SK-N-SH (cell line): ENCODE data around the gene SYNE1. TPM values are rescaled to one million over a fixed set of nuclear protein-coding genes. Genes with fewer than 3 reads are reported as not detected.
A peak's percentile ranks its signal among the peaks of the same experiment; 100 is the strongest.

Experiments used
- CTCF ChIA-PET: fragments of 300-600, 350-600 bp; formaldehyde crosslinking; extraction: SDS; loops from one replicate; lab custom pipeline; 2021; lab: Yijun Ruan, JAX
- POLR2A ChIA-PET: fragments of 350-600 bp; sonication (Branson Sonifier 250); formaldehyde crosslinking; extraction: SDS; loops from one replicate; lab custom pipeline; 2020; ENCODE audit warnings: antibody characterized with exemption, inconsistent platforms; lab: Yijun Ruan, JAX
- DNase-seq: peaks from one replicate; pipeline ENCODE4 v3.0.0; 2012
- H2AFZ ChIP-seq: fragments of 200-600 bp; sonication (generic); 2 replicates; pipeline ENCODE4 v1.8.1; 2016; ENCODE audit warnings: antibody characterized with exemption, mild to moderate bottlenecking, low read depth
- H3F3A ChIP-seq: fragments of 200-600 bp; sonication (generic); replicated peaks from 2 replicates; pipeline ENCODE3; 2016; ENCODE audit warnings: antibody characterized with exemption, mild to moderate bottlenecking; ENCODE audit not compliant: insufficient read depth
- H3K27ac ChIP-seq, 2 experiments: fragments of 200-500 bp in 1 of 2; fragments of 200-600 bp in 1 of 2; sonication (Bioruptor generic) in 1 of 2; sonication (generic), shearing (Covaris generic) in 1 of 2; 2 replicates each; pipeline versions ENCODE4 v1.5.1 to v1.6.1; 2014 to 2016; ENCODE audit warnings: low read depth in 2 of 2, inconsistent platforms in 1 of 2, low read length in 1 of 2, mild to moderate bottlenecking in 1 of 2, mixed read lengths in 1 of 2
- H3K27me3 ChIP-seq: fragments of 200-600 bp; sonication (generic), shearing (Covaris generic); 2 replicates; pipeline ENCODE4 v1.6.1; 2016; ENCODE audit warnings: mixed run types; ENCODE audit not compliant: insufficient read depth
- H3K36me3 ChIP-seq, 2 experiments: fragments of 200-500 bp in 1 of 2; fragments of 200-600 bp in 1 of 2; sonication (Bioruptor generic) in 1 of 2; sonication (generic) in 1 of 2; replicated peaks in 1 of 2; 2 replicates each; pipeline versions ENCODE3 to v1.5.1; 2014 to 2016; ENCODE audit warnings: low read length in 1 of 2, mild to moderate bottlenecking in 1 of 2; ENCODE audit not compliant: insufficient read depth in 2 of 2, control insufficient read depth in 1 of 2
- H3K4me1 ChIP-seq, 2 experiments: fragments of 200-500 bp in 1 of 2; fragments of 200-600 bp in 1 of 2; sonication (Bioruptor generic) in 1 of 2; sonication (generic), shearing (Covaris generic) in 1 of 2; 2 replicates each; pipeline versions ENCODE4 v1.5.1 to v1.6.1; 2014 to 2016; ENCODE audit warnings: low read depth in 1 of 2, low read length in 1 of 2, mixed run types in 1 of 2; ENCODE audit not compliant: insufficient read depth in 2 of 2, control insufficient read depth in 1 of 2
- H3K4me2 ChIP-seq: fragments of 200-600 bp; sonication (generic), shearing (Covaris generic); 2 replicates; pipeline ENCODE4 v1.6.1; 2017; ENCODE audit warnings: mixed run types
- H3K4me3 ChIP-seq, 2 experiments: fragments of 200-500 bp in 1 of 2; fragments of 200-600 bp in 1 of 2; sonication (Bioruptor generic) in 1 of 2; sonication (generic), shearing (Covaris generic) in 1 of 2; 2 replicates each; pipeline versions ENCODE4 v1.5.1 to v1.8.1; 2014 to 2016; ENCODE audit warnings: low read depth in 2 of 2, inconsistent platforms in 1 of 2, low read length in 1 of 2, mild to moderate bottlenecking in 1 of 2, mixed read lengths in 1 of 2, moderate library complexity in 1 of 2
- H3K79me2 ChIP-seq: fragments of 200-600 bp; sonication (generic); 2 replicates; pipeline ENCODE4 v1.8.1; 2017; ENCODE audit warnings: mild to moderate bottlenecking; ENCODE audit not compliant: insufficient read depth
- H3K9ac ChIP-seq: fragments of 200-600 bp; sonication (generic); 2 replicates; pipeline ENCODE4 v1.6.1; 2017; ENCODE audit warnings: mixed run types
- H3K9me2 ChIP-seq: fragments of 200-600 bp; sonication (generic); 2 replicates; pipeline ENCODE4 v1.6.1; 2017; ENCODE audit warnings: mixed run types
- H3K9me3 ChIP-seq: fragments of 200-600 bp; sonication (generic); 2 replicates; pipeline ENCODE4 v1.6.1; 2017; ENCODE audit warnings: mixed run types, mild to moderate bottlenecking, moderate library complexity
- H4K20me1 ChIP-seq: fragments of 200-600 bp; sonication (generic); 2 replicates; pipeline ENCODE4 v1.6.1; 2017; ENCODE audit warnings: mild to moderate bottlenecking, mixed run types; ENCODE audit not compliant: insufficient read depth
- CHD2 ChIP-seq: fragments of 150-350 bp; IDR thresholded peaks from 2 replicates; pipeline ENCODE4 v1.6.1; 2018; ENCODE audit warnings: low read length; ENCODE audit not compliant: partially characterized antibody
- EZH2phosphoT487 ChIP-seq: fragments of 200-600 bp; sonication (generic); IDR thresholded peaks from 2 replicates; pipeline ENCODE4 v1.6.1; 2017; ENCODE audit warnings: low read depth, mixed run types, mild to moderate bottlenecking, antibody characterized with exemption, moderate library complexity, borderline replicate concordance
- FOSL2 ChIP-seq: IDR thresholded peaks from 2 replicates; pipeline ENCODE4 v1.4.0; 2012; ENCODE audit warnings: low read depth, mild to moderate bottlenecking, moderate library complexity, borderline replicate concordance
- FOXM1 ChIP-seq: IDR thresholded peaks from 2 replicates; pipeline ENCODE4 v1.4.0; 2012; ENCODE audit warnings: low read depth, mild to moderate bottlenecking
- GATA2 ChIP-seq: sonication (generic); formaldehyde crosslinking; IDR thresholded peaks from 2 replicates; pipeline ENCODE4 v1.5.0; 2020; ENCODE audit warnings: mild to moderate bottlenecking, missing genetic modification reagents
- MXI1 ChIP-seq: IDR thresholded peaks from 2 replicates; pipeline ENCODE4 v1.6.1; 2012; ENCODE audit warnings: mild to moderate bottlenecking, low read depth, low read length, improper control_type of control experiment
- NFIC ChIP-seq: IDR thresholded peaks from 2 replicates; pipeline ENCODE4 v1.4.0; 2012; ENCODE audit warnings: borderline replicate concordance
- POLR2AphosphoS5 ChIP-seq: IDR thresholded peaks from 2 replicates; pipeline ENCODE4 v1.6.1; 2012; ENCODE audit warnings: low read depth, low read length
- RFX5 ChIP-seq: IDR thresholded peaks from 2 replicates; pipeline ENCODE4 v1.6.1; 2012; ENCODE audit warnings: mild to moderate bottlenecking, improper control_type of control experiment, low read length
- RXRA ChIP-seq: IDR thresholded peaks from 2 replicates; pipeline ENCODE4 v1.4.0; 2012; ENCODE audit warnings: low read depth, mild to moderate bottlenecking, borderline replicate concordance
- SMC3 ChIP-seq: IDR thresholded peaks from 2 replicates; pipeline ENCODE4 v1.6.1; 2012; ENCODE audit warnings: low read depth, low read length, improper control_type of control experiment
- TCF12 ChIP-seq: IDR thresholded peaks from 2 replicates; pipeline ENCODE4 v1.4.0; 2012
- YY1 ChIP-seq: IDR thresholded peaks from 2 replicates; pipeline ENCODE4 v1.4.0; 2012; ENCODE audit warnings: low read depth, mild to moderate bottlenecking
- WGBS: methylation state at CpG from one replicate; pipeline ENCODE4 v1.1.6; 2017; ENCODE audit warnings: low lambda C conversion rate; 5-methylcytosine and 5-hydroxymethylcytosine counted together
- polyA plus RNA-seq, 3 experiments: library from polyadenylated mRNA; depleted of rRNA; stranded (reverse); fragments of >200 nt; gene quantifications; 2 replicates each; pipeline ENCODE4 v1.2.3, GENCODE V29; 2012
- TF ChIP-seq, protein P1 (sequence below): fragments of 150-350 bp; IDR thresholded peaks from 2 replicates; pipeline ENCODE4 v1.6.1; 2016; ENCODE audit warnings: mild to moderate bottlenecking, low read depth, low read length
- TF ChIP-seq, protein P2 (sequence below): IDR thresholded peaks from 2 replicates; pipeline ENCODE4 v1.6.1; 2012; ENCODE audit warnings: mild to moderate bottlenecking, low read depth, low read length, moderate library complexity
- TF ChIP-seq, protein P3 (sequence below): fragments of 200-600 bp; sonication (generic); IDR thresholded peaks from 2 replicates; pipeline ENCODE4 v1.6.1; 2017; ENCODE audit warnings: antibody characterized with exemption, mild to moderate bottlenecking, moderate library complexity
- TF ChIP-seq, protein P4 (sequence below): IDR thresholded peaks from 2 replicates; pipeline ENCODE4 v1.4.0; 2012; ENCODE audit warnings: low read depth, borderline replicate concordance

The SYNE1 gene
- polyA plus RNA-seq, 1 of the 3 experiments (the other 2 are of a cell fraction), result 31.1 TPM

DNA sequence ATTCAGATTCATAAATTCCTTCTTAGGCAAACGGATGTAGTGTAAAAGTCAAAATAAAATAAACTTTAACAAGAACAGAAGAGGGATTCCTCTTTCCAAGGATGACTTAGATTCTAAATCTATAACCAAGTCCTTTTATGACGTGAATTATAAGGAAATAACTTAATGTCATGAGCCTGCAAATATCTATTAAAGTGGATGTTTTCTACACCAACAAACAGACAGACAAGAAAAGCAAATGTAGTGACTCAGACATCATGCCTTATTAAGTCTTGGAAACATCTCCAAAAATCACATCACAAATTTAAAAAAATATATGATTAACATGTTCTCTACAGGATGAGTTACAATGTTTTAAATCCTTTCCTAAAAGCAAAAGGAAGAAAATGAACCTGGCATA lies 432.6 kb downstream of the SYNE1 start:
- peaks cover 82 to 87% of the 10 kb centered on the region in 2 experiments for H3K36me3 ChIP-seq
- ChIA-PET POLR2A (no interaction called here), CTCF (interaction anchor here (0.6 kb wide), 1 partner anchor 79 kb away, joined by 3 read pairs; no protein-coding TSS in a partner anchor)

DNA sequence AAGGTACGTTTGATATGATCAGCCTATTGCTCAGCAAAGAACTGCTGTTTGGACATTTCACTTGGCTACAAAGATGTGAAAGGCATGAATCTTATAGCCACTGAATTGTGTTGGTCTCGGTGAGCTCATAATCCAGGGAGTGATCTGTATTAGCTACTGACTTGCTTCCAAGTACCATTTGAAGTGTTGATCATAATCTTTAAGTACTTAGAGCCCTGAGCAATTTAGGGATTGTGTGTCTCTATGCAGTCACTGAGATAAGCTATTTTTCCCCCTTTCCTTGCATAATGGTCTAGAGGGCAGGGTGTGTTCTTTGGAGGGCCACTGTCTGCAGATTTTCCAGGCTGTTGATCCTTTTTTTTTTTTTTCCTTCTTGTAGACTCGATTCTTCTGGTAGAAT lies 436.0 kb downstream of the SYNE1 start:
- no peak overlapping the region for H3K27ac ChIP-seq

More for the DNA sequence above, 432.6 kb downstream of the SYNE1 start:
- no peaks in the 10 kb centered on the region for H3K9me2 ChIP-seq
- WGBS, result 82% methylated on average over 2 of the region's 2 CpGs
- H3K9ac ChIP-seq, result no peak overlapping the region
- H3K27ac ChIP-seq, result peak overlapping the region in 1 of 2 experiments; percentile 57; a peak in 2 of 4 replicates
- peaks cover 26% of the 10 kb centered on the region for H3F3A ChIP-seq
- DNase-seq, result no peak
- no peak overlapping the region for H3K4me3 ChIP-seq
- H3K4me1 ChIP-seq, result no peaks in the 10 kb centered on the region
- TF ChIP-seq TCF12 (no peak), FOXM1 (no peak), NFIC (no peak), MXI1 (no peak), EZH2phosphoT487 (no peak), SMC3 (no peak), RXRA (no peak), FOSL2 (no peak)
- TF ChIP-seq, protein P1, sequence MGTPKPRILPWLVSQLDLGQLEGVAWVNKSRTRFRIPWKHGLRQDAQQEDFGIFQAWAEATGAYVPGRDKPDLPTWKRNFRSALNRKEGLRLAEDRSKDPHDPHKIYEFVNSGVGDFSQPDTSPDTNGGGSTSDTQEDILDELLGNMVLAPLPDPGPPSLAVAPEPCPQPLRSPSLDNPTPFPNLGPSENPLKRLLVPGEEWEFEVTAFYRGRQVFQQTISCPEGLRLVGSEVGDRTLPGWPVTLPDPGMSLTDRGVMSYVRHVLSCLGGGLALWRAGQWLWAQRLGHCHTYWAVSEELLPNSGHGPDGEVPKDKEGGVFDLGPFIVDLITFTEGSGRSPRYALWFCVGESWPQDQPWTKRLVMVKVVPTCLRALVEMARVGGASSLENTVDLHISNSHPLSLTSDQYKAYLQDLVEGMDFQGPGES, result no peak
- no peak overlapping the region for H3K4me2 ChIP-seq
- H3K9me3 ChIP-seq, result no peaks in the 10 kb centered on the region
- no peaks in the 10 kb centered on the region for H4K20me1 ChIP-seq
- no peaks in the 10 kb centered on the region; the same call in 1 of the 2 replicates for H3K79me2 ChIP-seq
- no peaks in the 10 kb centered on the region for H3K27me3 ChIP-seq
- H2AFZ ChIP-seq, result no peak overlapping the region

More for the DNA sequence above, 436.0 kb downstream of the SYNE1 start:
- CTCF ChIA-PET, result interaction anchor here (1.0 kb wide), 1 partner anchor 67 kb away, joined by 5 read pairs; no protein-coding TSS in a partner anchor
- no peaks in the 10 kb centered on the region for H3K9me2 ChIP-seq
- no peak overlapping the region for H3K4me3 ChIP-seq
- peaks cover 78 to 91% of the 10 kb centered on the region in 2 experiments for H3K36me3 ChIP-seq
- no peak for DNase-seq
- TF ChIP-seq RFX5 (no peak), POLR2AphosphoS5 (no peak), CHD2 (no peak), FOSL2 (no peak), GATA2 (CRISPR knock-in tag) (no peak), YY1 (no peak)
- TF ChIP-seq, protein P2, sequence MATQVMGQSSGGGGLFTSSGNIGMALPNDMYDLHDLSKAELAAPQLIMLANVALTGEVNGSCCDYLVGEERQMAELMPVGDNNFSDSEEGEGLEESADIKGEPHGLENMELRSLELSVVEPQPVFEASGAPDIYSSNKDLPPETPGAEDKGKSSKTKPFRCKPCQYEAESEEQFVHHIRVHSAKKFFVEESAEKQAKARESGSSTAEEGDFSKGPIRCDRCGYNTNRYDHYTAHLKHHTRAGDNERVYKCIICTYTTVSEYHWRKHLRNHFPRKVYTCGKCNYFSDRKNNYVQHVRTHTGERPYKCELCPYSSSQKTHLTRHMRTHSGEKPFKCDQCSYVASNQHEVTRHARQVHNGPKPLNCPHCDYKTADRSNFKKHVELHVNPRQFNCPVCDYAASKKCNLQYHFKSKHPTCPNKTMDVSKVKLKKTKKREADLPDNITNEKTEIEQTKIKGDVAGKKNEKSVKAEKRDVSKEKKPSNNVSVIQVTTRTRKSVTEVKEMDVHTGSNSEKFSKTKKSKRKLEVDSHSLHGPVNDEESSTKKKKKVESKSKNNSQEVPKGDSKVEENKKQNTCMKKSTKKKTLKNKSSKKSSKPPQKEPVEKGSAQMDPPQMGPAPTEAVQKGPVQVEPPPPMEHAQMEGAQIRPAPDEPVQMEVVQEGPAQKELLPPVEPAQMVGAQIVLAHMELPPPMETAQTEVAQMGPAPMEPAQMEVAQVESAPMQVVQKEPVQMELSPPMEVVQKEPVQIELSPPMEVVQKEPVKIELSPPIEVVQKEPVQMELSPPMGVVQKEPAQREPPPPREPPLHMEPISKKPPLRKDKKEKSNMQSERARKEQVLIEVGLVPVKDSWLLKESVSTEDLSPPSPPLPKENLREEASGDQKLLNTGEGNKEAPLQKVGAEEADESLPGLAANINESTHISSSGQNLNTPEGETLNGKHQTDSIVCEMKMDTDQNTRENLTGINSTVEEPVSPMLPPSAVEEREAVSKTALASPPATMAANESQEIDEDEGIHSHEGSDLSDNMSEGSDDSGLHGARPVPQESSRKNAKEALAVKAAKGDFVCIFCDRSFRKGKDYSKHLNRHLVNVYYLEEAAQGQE, result no peak
- TF ChIP-seq, protein P3, sequence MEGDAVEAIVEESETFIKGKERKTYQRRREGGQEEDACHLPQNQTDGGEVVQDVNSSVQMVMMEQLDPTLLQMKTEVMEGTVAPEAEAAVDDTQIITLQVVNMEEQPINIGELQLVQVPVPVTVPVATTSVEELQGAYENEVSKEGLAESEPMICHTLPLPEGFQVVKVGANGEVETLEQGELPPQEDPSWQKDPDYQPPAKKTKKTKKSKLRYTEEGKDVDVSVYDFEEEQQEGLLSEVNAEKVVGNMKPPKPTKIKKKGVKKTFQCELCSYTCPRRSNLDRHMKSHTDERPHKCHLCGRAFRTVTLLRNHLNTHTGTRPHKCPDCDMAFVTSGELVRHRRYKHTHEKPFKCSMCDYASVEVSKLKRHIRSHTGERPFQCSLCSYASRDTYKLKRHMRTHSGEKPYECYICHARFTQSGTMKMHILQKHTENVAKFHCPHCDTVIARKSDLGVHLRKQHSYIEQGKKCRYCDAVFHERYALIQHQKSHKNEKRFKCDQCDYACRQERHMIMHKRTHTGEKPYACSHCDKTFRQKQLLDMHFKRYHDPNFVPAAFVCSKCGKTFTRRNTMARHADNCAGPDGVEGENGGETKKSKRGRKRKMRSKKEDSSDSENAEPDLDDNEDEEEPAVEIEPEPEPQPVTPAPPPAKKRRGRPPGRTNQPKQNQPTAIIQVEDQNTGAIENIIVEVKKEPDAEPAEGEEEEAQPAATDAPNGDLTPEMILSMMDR, result no peak
- TF ChIP-seq, protein P4, sequence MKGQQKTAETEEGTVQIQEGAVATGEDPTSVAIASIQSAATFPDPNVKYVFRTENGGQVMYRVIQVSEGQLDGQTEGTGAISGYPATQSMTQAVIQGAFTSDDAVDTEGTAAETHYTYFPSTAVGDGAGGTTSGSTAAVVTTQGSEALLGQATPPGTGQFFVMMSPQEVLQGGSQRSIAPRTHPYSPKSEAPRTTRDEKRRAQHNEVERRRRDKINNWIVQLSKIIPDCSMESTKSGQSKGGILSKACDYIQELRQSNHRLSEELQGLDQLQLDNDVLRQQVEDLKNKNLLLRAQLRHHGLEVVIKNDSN, result no peak
- H3F3A ChIP-seq, result peaks cover 16% of the 10 kb centered on the region
- H3K79me2 ChIP-seq, result no peaks in the 10 kb centered on the region; the same call in 1 of the 2 replicates
- no peak overlapping the region for H3K4me2 ChIP-seq
- no peak overlapping the region for H3K9ac ChIP-seq
- no peaks in the 10 kb centered on the region for H3K9me3 ChIP-seq
- 43% methylated on average over 2 of the region's 3 CpGs for WGBS
- POLR2A ChIA-PET, result interaction anchor here (0.6 to 1.0 kb wide), 2 partner anchors 19 to 191 kb away, joined by 3 read pairs; no protein-coding TSS in a partner anchor
- H3K27me3 ChIP-seq, result no peaks in the 10 kb centered on the region
- no peak overlapping the region for H2AFZ ChIP-seq
- H4K20me1 ChIP-seq, result no peaks in the 10 kb centered on the region
- no peaks in the 10 kb centered on the region for H3K4me1 ChIP-seq
